Heart left ventricle (tissue), 13 donors: ENCODE measurements around the gene SLC9A8.

Experiments
- CTCF ChIP-seq, 12 donors: fragments of 200-600 bp; sonication (generic) in 4 of 12; IDR thresholded peaks; one replicate each; pipeline versions ENCODE4 v1.5.0 to v1.8.0; 2018 to 2022; ENCODE audit warnings: antibody characterized with exemption in 12 of 12, mild to moderate bottlenecking in 5 of 12
- POLR2A ChIP-seq, 2 donors: fragments of 450-650 bp; IDR thresholded peaks; one replicate each; pipeline ENCODE4 v1.6.1; 2017; ENCODE audit warnings: antibody characterized with exemption in 2 of 2, mild to moderate bottlenecking in 2 of 2, moderate library complexity in 2 of 2
- donor health status: ischemic (EF 13 %, LVEDD 7.1; RV severe dilation, severe dysfunction).
- donor health status: DM: no; HTN: yes; CAD: no.
- donor health status: DM: no; HTN: no; CAD: no.
- donor health status: ischemic (EF 25% LVEDD 6.9; RV normal size, moderate dysfunction).
- donor health status: ischemic (EF 25% LVEDD 5.7; RV mildly dilated, moderate dysfunction).
- donor health status: ischemic (EF 35%, LVEDD 5.7; RV mildly dilated, moderate dysfunction).
- donor health status: nonischemic (EF 11% LVEDD 7.7; RV severe dilation, severe dysfunction).
- donor health status: DM: yes; HTN: yes; CAD: no.
- donor health status: PGD.
- donor health status: ischemic (EF 29% LVEDD 5.4; RV normal size, mild dysfunction).
- donor health status: nonischemic (EF 23%, LVEDD 6.1; RV moderate dilation, normal function).

DNA sequence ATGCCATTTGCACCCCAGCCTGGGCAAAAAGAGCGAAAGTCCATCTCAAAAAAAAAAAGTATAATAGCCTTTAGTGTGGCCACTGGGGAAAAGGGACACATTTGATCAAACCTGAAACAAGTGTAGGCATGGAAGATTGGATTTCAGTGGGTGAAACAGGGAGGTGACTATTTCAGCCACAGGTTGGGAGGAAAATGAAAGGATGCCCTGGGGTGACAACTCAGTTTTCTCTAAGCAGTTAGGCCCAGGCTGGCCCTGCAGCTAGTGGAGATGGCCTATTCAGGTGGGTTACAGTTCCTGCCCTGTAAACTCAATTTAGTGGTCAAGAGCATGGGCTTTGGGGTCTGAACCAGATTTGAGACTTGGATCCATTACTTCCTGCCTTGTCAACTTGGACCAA lies 66.3 kb downstream of the SLC9A8 start:
- TF ChIP-seq POLR2A (IDR thresholded peaks at IDR 0.05), result no peak
- TF ChIP-seq CTCF (IDR thresholded peaks at IDR 0.05), result no peak
